ENCODE measurements around the gene HSPBAP1. TPM values are rescaled to one million over a fixed set of nuclear protein-coding genes. Genes with fewer than 3 reads are reported as not detected.
"Not testable (repeated sequence)": the region's sequence is repeated elsewhere in the genome, so short reads cannot be mapped to it uniquely, and the experiment has no call there.

HSPBAP1 gene
- total and polyA plus RNA-seq, 2 donors = 5.7 to 13.2 TPM

DNA sequence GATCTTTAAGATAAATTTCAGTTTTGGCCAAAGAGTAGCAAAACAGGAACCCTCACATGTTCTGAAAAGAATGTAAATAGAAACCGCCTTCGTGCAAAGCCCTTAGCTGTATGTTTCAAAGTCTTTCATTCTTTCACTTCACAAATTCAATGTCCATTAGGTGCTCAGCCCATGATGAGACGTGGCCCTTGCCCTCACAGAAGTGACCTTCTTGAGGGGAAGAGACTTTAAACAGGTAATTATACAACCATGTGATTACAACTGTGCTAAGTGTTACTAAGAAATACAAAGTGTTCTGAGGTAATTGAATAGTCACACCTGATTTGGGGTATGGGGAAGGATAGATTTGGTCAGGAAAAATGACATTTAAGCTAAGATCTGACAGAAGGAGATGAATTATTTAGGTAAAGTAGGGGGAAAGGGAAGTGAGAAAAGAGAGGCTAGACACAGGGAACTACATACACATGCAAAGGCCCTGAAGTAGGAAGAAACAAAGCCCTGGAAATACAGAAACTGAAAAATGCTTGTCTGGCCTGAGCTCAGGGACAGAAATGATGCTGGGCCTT, 19.6 kb downstream of the HSPBAP1 start:
- 85% methylated on average over 3 of the region's 3 CpGs for WGBS

DNA sequence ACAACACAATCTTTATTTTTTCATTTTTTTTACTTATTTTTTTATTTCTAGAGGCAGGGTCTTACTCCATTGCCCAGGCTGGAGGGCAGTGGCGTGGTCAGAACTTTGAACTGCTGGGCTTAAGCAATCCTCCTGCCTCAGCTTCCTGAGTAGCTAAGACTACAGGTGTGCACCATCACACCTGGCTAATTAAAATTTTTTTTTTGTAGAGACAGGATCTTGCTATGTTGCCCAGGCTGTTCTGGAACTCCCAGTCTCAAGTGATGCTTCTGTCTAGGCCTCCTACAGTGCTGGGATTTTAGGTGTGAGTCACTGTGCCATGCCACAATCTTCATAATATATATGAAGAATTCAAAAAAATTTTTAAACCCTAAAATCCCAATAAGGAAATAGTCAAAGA, 20.8 kb downstream of the HSPBAP1 start:
- DNase-seq (ENCODE audit: extremely low spot score) = no peak
- Histone ChIP-seq H3K27ac (ENCODE audit: low read depth) (no peak overlapping the region), H3K4me1 (ENCODE audit: insufficient read depth) (no peaks in the 10 kb centered on the region), H3K36me3 (ENCODE audit: insufficient read depth) (peaks cover 2% of the 10 kb centered on the region), H3K4me3 (ENCODE audit: low read depth, low read length) (no peak overlapping the region)
- WGBS = 99% methylated on average over 1 of the region's 1 CpG

More for the DNA sequence above, 19.6 kb downstream of the HSPBAP1 start:
- DNase-seq (ENCODE audit: extremely low spot score) = no peak
- no peaks in the 10 kb centered on the region for H3K4me1 ChIP-seq (ENCODE audit: insufficient read depth)
- H3K27ac ChIP-seq (ENCODE audit: low read depth) = no peak overlapping the region
- no peak overlapping the region for H3K4me3 ChIP-seq (ENCODE audit: low read depth, low read length)
- H3K36me3 ChIP-seq (ENCODE audit: insufficient read depth) = peaks cover 2% of the 10 kb centered on the region

DNA sequence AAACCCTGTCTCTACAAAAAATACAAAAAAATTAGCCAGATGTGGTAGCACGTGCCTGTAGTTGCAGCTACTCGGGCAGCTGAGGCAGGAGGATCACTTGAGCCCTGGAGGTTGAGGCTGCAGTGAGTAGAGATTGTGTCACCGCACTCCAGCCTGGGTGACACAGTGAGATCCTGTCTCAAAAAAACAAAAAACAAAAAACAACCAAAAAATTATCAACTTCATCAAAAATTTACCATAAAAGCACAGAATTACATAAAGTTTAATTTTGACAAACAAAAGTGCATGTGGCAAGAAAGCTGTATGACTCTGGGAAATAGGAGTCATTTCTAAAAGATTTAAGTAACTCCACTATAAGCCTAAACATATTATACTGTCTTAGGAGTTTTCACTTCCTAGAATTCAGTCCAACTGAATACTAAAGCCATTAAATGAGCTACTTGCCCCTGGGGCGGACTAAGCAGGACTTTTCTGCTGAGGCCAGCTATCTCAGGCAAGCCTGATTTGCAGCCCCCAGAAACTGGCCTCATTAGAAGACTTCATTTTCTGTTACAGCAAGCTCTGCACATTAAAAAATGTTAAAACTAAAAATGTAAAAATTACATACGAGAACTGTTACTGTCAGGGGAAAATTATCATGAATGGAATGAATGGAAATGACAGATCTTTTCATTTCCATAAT, 23.0 kb downstream of the HSPBAP1 start:
- Histone ChIP-seq H3K4me3 (ENCODE audit: low read depth, low read length) (no peak overlapping the region), H3K27ac (ENCODE audit: low read depth) (no peak overlapping the region), H3K4me1 (ENCODE audit: insufficient read depth) (no peaks in the 10 kb centered on the region), H3K36me3 (ENCODE audit: insufficient read depth) (peaks cover 2% of the 10 kb centered on the region)
- DNase-seq (ENCODE audit: extremely low spot score) = no peak
- WGBS = 93% methylated on average over 5 of the region's 5 CpGs

DNA sequence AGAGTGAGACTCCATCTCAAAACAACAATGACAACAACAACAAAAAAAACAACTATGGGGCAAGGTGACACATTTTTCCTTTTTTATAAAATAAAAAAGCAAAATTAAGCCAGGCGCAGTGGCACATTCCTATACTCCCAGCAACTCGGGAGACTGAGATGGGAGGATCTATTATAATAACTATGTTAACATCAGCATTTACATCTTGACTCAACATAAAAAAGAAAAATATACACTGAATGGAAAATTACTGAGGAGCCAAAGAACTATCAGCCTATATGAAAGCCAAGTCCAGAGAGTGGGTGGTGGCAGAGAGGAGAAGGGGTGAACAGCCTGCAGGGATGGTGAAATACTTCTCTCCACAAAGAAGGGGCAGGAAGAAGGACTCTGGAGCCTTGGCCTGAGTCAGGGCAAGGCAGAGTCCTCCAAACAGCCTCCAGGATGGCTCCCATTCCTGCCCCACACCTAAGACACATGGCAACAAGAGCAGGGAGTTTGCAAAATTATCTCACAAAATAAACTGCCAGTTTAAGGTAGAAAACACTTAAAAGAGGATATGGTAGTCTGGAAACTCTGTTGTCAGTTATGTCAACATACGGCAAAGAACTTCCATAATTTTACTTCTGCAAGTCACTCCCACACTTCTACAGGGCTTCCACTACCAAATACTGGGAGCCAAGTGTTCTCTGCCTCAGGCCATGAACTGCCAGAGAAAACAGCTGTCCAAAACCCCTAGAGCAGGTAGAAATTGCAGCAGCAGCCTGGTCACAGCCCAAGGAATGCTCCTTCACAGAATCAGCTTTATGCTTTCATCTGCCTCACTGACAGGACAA, 25.9 kb downstream of the HSPBAP1 start:
- H3K4me3 ChIP-seq (ENCODE audit: low read depth, low read length) = no peak overlapping the region
- peaks cover 2% of the 10 kb centered on the region for H3K36me3 ChIP-seq (ENCODE audit: insufficient read depth)
- DNase-seq (ENCODE audit: extremely low spot score) = no peak
- no peaks in the 10 kb centered on the region for H3K4me1 ChIP-seq (ENCODE audit: insufficient read depth)
- WGBS = 84% methylated on average over 3 of the region's 3 CpGs
- no peak overlapping the region for H3K27ac ChIP-seq (ENCODE audit: low read depth)

DNA sequence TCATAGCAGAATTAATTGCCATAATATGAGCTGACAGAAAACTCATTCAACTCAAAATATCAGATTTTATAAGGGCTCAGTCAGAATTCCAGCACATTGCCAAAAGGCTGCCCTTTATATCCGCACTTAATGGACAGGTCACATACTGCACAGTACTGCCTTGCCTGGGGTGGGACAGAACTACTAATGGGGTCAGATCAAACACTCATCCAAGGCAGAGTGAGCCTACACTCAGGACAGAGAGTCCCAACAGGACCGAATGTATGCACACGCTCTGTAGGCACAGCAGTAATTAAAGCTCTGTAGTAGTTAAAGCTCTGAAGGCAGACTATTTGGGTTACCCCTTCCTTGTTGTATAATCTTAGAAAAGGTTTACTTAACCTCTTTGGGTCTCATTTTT, 27.2 kb downstream of the HSPBAP1 start:
- H3K27ac ChIP-seq (ENCODE audit: low read depth) = no peak overlapping the region
- 95% methylated on average over 3 of the region's 3 CpGs for WGBS
- no peaks in the 10 kb centered on the region for H3K4me1 ChIP-seq (ENCODE audit: insufficient read depth)
- no peak for DNase-seq (ENCODE audit: extremely low spot score)
- H3K36me3 ChIP-seq (ENCODE audit: insufficient read depth) = peaks cover 2% of the 10 kb centered on the region
- H3K4me3 ChIP-seq (ENCODE audit: low read depth, low read length) = no peak overlapping the region

DNA sequence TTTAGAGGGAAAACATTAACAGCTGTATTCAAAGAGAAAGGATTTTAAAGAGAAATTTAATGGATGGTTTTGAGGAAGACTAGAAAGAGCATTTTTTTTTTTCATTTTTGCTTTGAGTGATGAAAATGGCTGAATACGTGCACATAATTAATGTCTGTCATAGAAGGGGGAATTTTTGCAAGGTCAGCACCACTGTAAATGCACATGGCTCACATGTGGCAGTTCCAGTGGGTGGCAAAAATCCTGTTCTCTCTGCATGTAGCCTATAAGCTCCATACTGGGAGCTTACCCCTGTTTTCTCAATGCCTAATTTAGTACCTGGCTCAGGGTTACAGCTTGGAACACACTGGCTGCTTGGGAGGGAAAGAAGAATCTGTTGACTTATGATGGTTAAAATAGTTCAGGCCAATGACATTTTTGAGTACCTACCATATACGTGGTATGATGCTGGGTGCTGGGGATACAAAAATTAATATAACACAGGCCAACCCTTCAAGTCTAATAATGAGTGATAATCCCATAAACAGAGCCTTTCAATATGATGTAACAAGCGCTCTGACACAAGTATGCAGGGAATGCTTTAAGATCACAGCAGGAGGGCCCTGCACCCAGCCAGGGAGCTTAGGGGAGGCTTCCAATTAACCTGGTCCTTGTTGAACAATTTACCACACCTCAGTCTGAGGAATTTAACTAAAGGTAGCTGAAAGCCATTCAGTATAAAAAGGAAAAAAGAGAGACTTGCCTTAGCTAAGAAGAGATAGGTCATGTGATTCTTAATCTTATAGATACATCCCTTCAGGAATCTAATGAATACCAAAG, 33.0 kb downstream of the HSPBAP1 start:
- no peak for DNase-seq (ENCODE audit: extremely low spot score)
- Histone ChIP-seq H3K36me3 (ENCODE audit: insufficient read depth) (no peaks in the 10 kb centered on the region), H3K4me3 (ENCODE audit: low read depth, low read length) (no peak overlapping the region), H3K4me1 (ENCODE audit: insufficient read depth) (no peaks in the 10 kb centered on the region), H3K27ac (ENCODE audit: low read depth) (no peak overlapping the region)
- WGBS = 79% methylated on average over 3 of the region's 3 CpGs

DNA sequence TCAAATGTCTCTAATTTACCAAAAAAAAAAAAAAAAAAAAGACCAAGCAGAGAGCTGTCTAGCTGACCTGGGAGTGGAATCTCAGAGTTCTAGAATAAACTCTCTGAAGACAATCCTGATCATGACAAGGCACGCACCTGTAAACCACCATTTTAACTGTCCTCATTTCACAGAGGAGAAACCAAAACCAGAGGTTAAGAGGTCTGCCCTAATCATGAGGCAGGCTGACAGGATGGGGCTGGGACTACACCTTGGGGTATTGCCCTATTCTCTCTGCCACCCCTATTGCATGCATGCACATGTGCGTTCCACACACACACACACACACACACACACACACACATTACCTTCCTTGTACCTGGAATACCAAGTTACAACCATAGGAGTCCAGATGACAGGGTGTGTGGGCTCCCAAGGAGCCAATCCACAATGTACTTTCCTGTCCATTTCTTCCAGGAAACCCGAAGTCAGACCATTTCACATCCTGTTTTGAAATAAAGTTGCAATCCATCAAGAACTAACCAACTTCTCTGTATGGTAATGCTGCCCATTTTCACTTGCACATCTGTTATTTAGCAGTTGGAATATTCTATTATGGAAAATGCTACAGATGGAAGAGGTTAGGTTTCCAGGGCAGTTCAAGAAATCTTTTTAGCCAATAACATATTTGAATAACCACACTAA, 34.6 kb downstream of the HSPBAP1 start:
- no peak overlapping the region for H3K27ac ChIP-seq (ENCODE audit: low read depth)
- no peak overlapping the region for H3K4me3 ChIP-seq (ENCODE audit: low read depth, low read length)
- 80% methylated on average over 3 of the region's 3 CpGs for WGBS
- no peaks in the 10 kb centered on the region for H3K4me1 ChIP-seq (ENCODE audit: insufficient read depth)
- no peak for DNase-seq (ENCODE audit: extremely low spot score)
- H3K36me3 ChIP-seq (ENCODE audit: insufficient read depth) = no peaks in the 10 kb centered on the region

DNA sequence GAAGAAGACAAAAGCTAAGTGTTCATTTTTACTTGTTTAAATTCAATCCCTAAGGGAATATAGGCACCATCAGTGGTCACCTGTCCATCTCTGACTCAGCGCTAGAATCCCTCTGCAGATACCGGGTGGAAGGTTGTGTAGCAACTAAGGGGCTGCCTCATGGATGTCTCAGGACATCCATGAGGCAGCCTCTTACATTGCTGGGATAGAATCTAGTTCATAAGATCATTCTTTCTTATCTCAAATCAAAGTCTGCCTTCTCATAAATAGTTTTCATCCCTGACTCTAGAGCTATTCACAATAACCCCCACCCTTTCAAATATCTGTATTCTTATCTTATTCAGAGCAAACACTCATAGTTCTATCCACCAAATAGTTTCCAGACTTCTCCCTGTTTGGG, 38.1 kb downstream of the HSPBAP1 start:
- Histone ChIP-seq H3K27ac (ENCODE audit: low read depth) (no peak overlapping the region), H3K36me3 (ENCODE audit: insufficient read depth) (peaks cover 3% of the 10 kb centered on the region), H3K4me3 (ENCODE audit: low read depth, low read length) (no peak overlapping the region), H3K4me1 (ENCODE audit: insufficient read depth) (no peaks in the 10 kb centered on the region)
- no peak for DNase-seq (ENCODE audit: extremely low spot score)
- 66% methylated on average over 2 of the region's 2 CpGs for WGBS

DNA sequence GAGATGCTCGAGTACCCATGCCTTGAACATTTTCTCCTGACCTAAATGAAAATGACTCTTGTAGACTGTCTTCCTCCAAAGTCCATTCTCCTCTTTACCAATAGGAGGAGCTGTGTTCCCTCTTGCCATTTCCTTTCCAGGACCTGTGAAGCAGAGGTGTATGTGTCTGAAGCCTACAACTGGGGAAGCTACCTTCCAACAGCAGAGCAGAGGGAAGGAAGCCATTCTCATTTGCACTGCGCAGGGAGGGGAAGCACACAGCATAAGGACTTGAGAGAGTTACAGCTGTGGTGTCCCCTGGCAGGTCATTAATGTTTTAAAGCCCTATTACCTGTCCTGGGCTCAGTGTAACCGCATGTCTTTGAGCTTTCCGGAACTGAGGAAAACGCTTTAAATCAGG, 38.7 kb downstream of the HSPBAP1 start:
- WGBS = 81% methylated on average over 5 of the region's 5 CpGs
- DNase-seq (ENCODE audit: extremely low spot score) = no peak
- no peak overlapping the region for H3K4me3 ChIP-seq (ENCODE audit: low read depth, low read length)
- no peaks in the 10 kb centered on the region for H3K4me1 ChIP-seq (ENCODE audit: insufficient read depth)
- peaks cover 3% of the 10 kb centered on the region for H3K36me3 ChIP-seq (ENCODE audit: insufficient read depth)
- no peak overlapping the region for H3K27ac ChIP-seq (ENCODE audit: low read depth)

DNA sequence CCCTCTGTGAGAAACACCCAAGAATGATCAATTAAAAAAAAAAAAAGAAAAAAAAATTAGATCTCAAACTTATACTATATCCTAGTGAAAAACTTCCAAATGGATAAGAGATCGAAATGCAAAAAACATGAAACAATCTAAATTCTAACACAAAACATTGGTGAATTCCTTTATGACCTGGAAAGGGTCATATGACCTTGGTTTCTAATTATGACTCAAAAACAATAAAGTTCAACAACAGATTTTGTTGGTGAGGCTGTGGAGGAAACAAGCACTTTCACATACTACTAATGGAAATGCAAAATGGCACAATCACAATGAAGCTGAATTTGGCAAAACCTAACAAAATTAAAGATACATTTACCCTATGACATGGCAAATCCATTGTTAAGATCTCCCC, 45.3 kb downstream of the HSPBAP1 start:
- WGBS = 96% methylated on average over 1 of the region's 1 CpG
- no peak for DNase-seq (ENCODE audit: extremely low spot score)
- no peak overlapping the region for H3K27ac ChIP-seq (ENCODE audit: low read depth)
- H3K4me3 ChIP-seq (ENCODE audit: low read depth, low read length) = no peak overlapping the region
- H3K36me3 ChIP-seq (ENCODE audit: insufficient read depth) = peaks cover 3% of the 10 kb centered on the region
- H3K4me1 ChIP-seq (ENCODE audit: insufficient read depth) = no peaks in the 10 kb centered on the region

DNA sequence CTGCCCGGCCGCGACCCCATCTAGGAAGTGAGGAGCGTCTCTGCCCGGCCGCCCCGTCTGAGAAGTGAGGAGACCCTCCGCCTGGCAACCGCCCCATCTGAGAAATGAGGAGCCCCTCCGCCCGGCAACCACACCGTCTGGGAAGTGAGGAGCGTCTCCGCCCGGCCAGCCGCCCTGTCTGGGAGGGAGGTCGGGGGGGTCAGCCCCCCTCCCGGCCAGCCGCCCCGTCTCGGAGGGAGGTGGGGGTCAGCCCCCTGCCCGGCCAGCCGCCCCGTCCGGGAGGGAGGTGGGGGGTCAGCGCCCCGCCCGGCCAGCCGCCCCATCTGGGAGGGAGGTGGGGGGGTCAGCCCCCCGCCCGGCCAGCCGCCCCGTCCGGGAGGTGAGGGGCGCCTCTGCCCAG, 46.3 kb downstream of the HSPBAP1 start:
- not testable (repeated sequence) for H3K36me3 ChIP-seq (ENCODE audit: insufficient read depth); DNase-seq (ENCODE audit: extremely low spot score); H3K4me3 ChIP-seq (ENCODE audit: low read depth, low read length); H3K27ac ChIP-seq (ENCODE audit: low read depth); H3K4me1 ChIP-seq (ENCODE audit: insufficient read depth)
- WGBS = 94% methylated on average over 22 of the region's 35 CpGs

DNA sequence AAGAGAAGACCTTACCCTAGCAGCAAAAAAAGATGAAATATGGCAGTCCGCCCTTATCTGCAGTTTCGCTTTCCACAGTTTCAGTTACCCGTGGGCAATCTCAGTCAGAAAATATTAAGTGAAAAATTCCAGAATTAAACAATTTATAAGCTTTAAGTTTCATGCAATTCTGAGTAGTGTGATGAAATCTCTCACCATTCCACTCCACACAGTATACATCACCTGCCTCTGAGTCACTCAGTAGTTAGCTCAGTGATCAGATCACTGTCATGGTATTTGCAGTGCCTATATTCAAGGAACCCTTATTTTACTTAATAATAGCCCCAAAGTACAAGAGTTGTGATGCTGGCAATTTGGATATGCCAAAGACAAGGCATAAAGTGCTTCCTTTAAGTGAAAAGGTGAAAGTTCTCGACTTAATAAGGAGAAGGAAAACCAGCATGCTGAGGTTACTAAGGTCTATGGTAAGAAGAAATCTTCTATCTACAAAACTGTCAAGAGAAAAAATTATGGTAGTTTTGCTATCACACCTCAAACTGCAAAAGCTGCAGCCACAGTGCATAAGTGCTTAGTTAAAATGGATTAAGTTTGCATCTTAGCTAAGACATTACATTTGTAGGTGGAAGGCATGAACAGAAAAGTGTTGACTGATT, 48.1 kb downstream of the HSPBAP1 start:
- no peak overlapping the region for H3K27ac ChIP-seq (ENCODE audit: low read depth)
- no peak for DNase-seq (ENCODE audit: extremely low spot score)
- H3K4me1 ChIP-seq (ENCODE audit: insufficient read depth) = no peaks in the 10 kb centered on the region
- no peaks in the 10 kb centered on the region for H3K36me3 ChIP-seq (ENCODE audit: insufficient read depth)
- 96% methylated on average over 4 of the region's 4 CpGs for WGBS
- no peak overlapping the region for H3K4me3 ChIP-seq (ENCODE audit: low read depth, low read length)

Measured in urinary bladder (tissue), 4 donors.